ENCODE measurements around the gene CSDE1. TPM values are rescaled to one million over a fixed set of nuclear protein-coding genes. Genes with fewer than 3 reads are reported as not detected.

CSDE1 gene
- total RNA-seq, 4 donors from 2014 or later: 800 to 1,932 (median 1,384) TPM

- Histone ChIP-seq H3K36me3 (peaks cover 0 to 79% of the 10 kb centered on the region in 2 donors), H3K9me3 (no peaks in the 10 kb centered on the region), H3K4me1 (no peaks in the 10 kb centered on the region), H3K27ac (no peak overlapping the region), H3K27me3 (no peaks in the 10 kb centered on the region), H3K4me3 (no peak overlapping the region)
- no peak for TF ChIP-seq POLR2A (IDR thresholded peaks at IDR 0.05)
- no peak for TF ChIP-seq EP300 (IDR thresholded peaks at IDR 0.05)
- no peak for TF ChIP-seq POLR2AphosphoS5 (IDR thresholded peaks at IDR 0.05)
- no peak for TF ChIP-seq CTCF (IDR thresholded peaks at IDR 0.05)
- ATAC-seq: no peak
- WGBS, 2 donors (ENCODE audit: low coverage in 1 of 2): 85 to 100% methylated on average over 1 of the region's 1 CpG
Observed at GRCh38 chr1:114770989-114771388, 13.2 kb upstream of the CSDE1 start.

- no peaks in the 10 kb centered on the region for H3K4me1 ChIP-seq
- H3K36me3 ChIP-seq: peaks cover 0 to 16% of the 10 kb centered on the region in 2 donors
- TF ChIP-seq POLR2A (IDR thresholded peaks at IDR 0.05) (no peak), CTCF (IDR thresholded peaks at IDR 0.05) (no peak), POLR2AphosphoS5 (IDR thresholded peaks at IDR 0.05) (no peak), EP300 (IDR thresholded peaks at IDR 0.05) (no peak)
- no peak for ATAC-seq
- WGBS, 2 donors (ENCODE audit: low coverage in 1 of 2): 73 to 85% methylated on average over 3 to 4 of the region's 4 CpGs
- no peak overlapping the region for H3K27ac ChIP-seq
- H3K9me3 ChIP-seq: no peaks in the 10 kb centered on the region
- no peaks in the 10 kb centered on the region for H3K27me3 ChIP-seq
- H3K4me3 ChIP-seq: no peak overlapping the region
Observed at GRCh38 chr1:114764689-114765088, 6.9 kb upstream of the CSDE1 start.

GRCh38 chr1:114758256-114758832, 560 bp upstream of the CSDE1 start:
- Histone ChIP-seq H3K4me3 (peak overlapping the region; percentile 98 to 99), H3K27ac (peak overlapping the region; percentile 99 to 100 (median 99)), H3K27me3 (no peaks in the 10 kb centered on the region), H3K4me1 (peaks cover 23 to 43% (median 29%) of the 10 kb centered on the region in 3 donors), H3K9me3 (no peaks in the 10 kb centered on the region), H3K36me3 (no peaks in the 10 kb centered on the region)
- 28 to 29% methylated on average over 5 to 6 of the region's 6 CpGs for WGBS, 2 donors (ENCODE audit: low coverage in 1 of 2)
- ATAC-seq: no peak
- TF ChIP-seq POLR2A (IDR thresholded peaks at IDR 0.05): no peak
- TF ChIP-seq CTCF (IDR thresholded peaks at IDR 0.05): peak in 1 of 4 experiments; percentile 11

- Histone ChIP-seq H3K36me3 (no peaks in the 10 kb centered on the region), H3K4me1 (peaks cover 27 to 56% (median 37%) of the 10 kb centered on the region in 3 donors), H3K27me3 (no peaks in the 10 kb centered on the region), H3K4me3 (peak overlapping the region; percentile 98 to 99), H3K9me3 (no peaks in the 10 kb centered on the region), H3K27ac (peak overlapping the region; percentile 99 to 100 (median 99))
- 1% methylated on average over 8 to 14 of the region's 17 CpGs for WGBS, 2 donors (ENCODE audit: low coverage in 1 of 2)
- TF ChIP-seq POLR2AphosphoS5 (IDR thresholded peaks at IDR 0.05): no peak
- ATAC-seq: no peak
Observed at GRCh38 chr1:114756949-114757454, 782 bp downstream of the CSDE1 start.

DNA sequence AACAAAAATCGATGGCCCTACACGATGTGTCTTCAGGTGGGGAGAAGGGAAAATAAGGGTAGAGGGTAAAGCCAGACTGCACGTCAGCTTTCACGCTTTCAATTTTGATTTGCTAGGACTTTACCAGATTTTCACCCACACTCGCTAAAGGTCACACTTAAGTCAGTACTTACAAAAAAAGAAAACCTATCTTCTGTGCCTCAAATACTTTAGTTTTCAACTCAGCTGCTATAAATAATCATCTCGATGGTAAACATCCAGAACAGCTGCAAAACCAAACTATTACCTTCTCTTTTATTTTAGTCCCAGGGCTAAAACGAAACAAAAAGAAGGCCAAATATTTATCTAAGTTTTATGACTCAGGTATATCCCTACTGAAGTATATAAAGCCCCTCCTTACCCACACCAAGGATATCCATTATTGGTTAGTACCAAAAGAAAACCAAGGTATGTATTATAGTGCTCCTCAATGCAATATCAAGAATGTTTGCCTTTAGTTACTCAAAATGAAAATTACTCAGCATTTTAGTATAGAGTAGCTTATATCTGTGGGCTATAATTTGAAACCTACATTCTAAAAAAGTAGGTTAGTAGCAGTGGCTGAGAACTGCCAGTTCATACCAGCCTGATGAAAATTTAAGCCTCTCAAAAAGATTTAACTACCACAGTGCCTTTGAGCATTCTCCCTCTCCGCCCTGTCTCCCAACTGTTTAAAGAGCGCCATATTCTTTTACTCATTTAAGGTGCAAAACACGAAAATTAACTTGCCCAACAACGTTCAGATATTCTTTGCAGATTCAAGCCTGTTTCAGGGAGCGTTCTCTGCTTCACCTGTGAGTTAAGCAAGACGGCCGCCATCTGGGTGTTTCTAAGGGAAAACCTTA, 1.5 kb downstream of the CSDE1 start:
- H3K4me3 ChIP-seq: peak overlapping the region; percentile 98 to 99
- H3K27me3 ChIP-seq: no peaks in the 10 kb centered on the region
- H3K9me3 ChIP-seq: no peaks in the 10 kb centered on the region
- H3K36me3 ChIP-seq: no peaks in the 10 kb centered on the region
- no peak for ATAC-seq
- H3K4me1 ChIP-seq: peaks cover 29 to 64% (median 37%) of the 10 kb centered on the region in 3 donors
- 17 to 26% methylated on average over 13 to 14 of the region's 14 CpGs for WGBS, 2 donors (ENCODE audit: low coverage in 1 of 2)
- peak overlapping the region in 3 of 4 donors; percentile 99 for H3K27ac ChIP-seq
- TF ChIP-seq POLR2AphosphoS5 (IDR thresholded peaks at IDR 0.05) (no peak), EP300 (IDR thresholded peaks at IDR 0.05) (no peak), CTCF (IDR thresholded peaks at IDR 0.05) (no peak), POLR2A (IDR thresholded peaks at IDR 0.05) (no peak)

All from gastroesophageal sphincter (tissue), 4 donors.